CD4-positive, CD25-positive, alpha-beta regulatory T cell (primary cell): ENCODE results near the gene LMCD1. TPM values are rescaled to one million over a fixed set of nuclear protein-coding genes. Genes with fewer than 3 reads are reported as not detected.

Experiments used
- ATAC-seq, 2 donors: fragments of 150-1000 bp; cut with Tn5 transposase; one replicate each; pipeline ENCODE4 v1.10.0; 2021; ENCODE audit warnings: low read depth in 2 of 2, moderate number of reproducible peaks in 2 of 2, moderate library complexity in 1 of 2
- DNase-seq, 3 donors: peaks; one replicate each; pipeline versions ENCODE4 v3.0.0 to v3.0.0-alpha.2; 2012 to 2022; ENCODE audit warnings: mixed read lengths in 1 of 3
- H3K27ac ChIP-seq: one replicate; pipeline ENCODE4 v1.7.0; 2013; ENCODE audit warnings: mild to moderate bottlenecking, low read length; ENCODE audit not compliant: insufficient read depth, poor library complexity, severe bottlenecking
- H3K27me3 ChIP-seq: one replicate; pipeline ENCODE4 v1.7.0; 2013; ENCODE audit warnings: low read length; ENCODE audit not compliant: control insufficient read depth, insufficient read depth
- H3K36me3 ChIP-seq: one replicate; pipeline ENCODE4 v1.7.0; 2013; ENCODE audit warnings: mild to moderate bottlenecking, low read length, moderate library complexity; ENCODE audit not compliant: control insufficient read depth, insufficient read depth
- H3K4me1 ChIP-seq: 2 replicates; pipeline ENCODE4 v1.7.0; 2013; ENCODE audit warnings: mild to moderate bottlenecking, low read length; ENCODE audit not compliant: insufficient read depth, control insufficient read depth, poor library complexity, severe bottlenecking
- H3K4me3 ChIP-seq: one replicate; pipeline ENCODE4 v1.7.0; 2013; ENCODE audit warnings: low read depth, mild to moderate bottlenecking, low read length, moderate library complexity
- H3K9me3 ChIP-seq, 2 experiments: 1 replicate in 1 of 2; 2 replicates in 1 of 2; pipeline ENCODE4 v1.7.0; 2013; ENCODE audit warnings: low read length in 2 of 2, mild to moderate bottlenecking in 1 of 2, moderate library complexity in 1 of 2; ENCODE audit not compliant: control insufficient read depth in 2 of 2
- H3K27ac Mint-ChIP-seq, 3 donors: one replicate each; pipeline ENCODE4 v1.8.0; 2020 to 2022; ENCODE audit warnings: mild to moderate bottlenecking in 3 of 3, mixed read lengths in 3 of 3, moderate library complexity in 2 of 3
- H3K27me3 Mint-ChIP-seq: one replicate; pipeline ENCODE4 v1.8.0; 2022; ENCODE audit warnings: mild to moderate bottlenecking, mixed read lengths
- H3K36me3 Mint-ChIP-seq: one replicate; pipeline ENCODE4 v1.8.0; 2020; ENCODE audit warnings: mixed read lengths
- H3K4me1 Mint-ChIP-seq, 4 donors: one replicate each; pipeline ENCODE4 v1.8.0; 2020 to 2022; ENCODE audit warnings: mixed read lengths in 4 of 4, mild to moderate bottlenecking in 1 of 4
- H3K4me3 Mint-ChIP-seq, 4 donors: one replicate each; pipeline ENCODE4 v1.8.0; 2020 to 2022; ENCODE audit warnings: mild to moderate bottlenecking in 4 of 4, mixed read lengths in 4 of 4, moderate library complexity in 3 of 4
- H3K9me3 Mint-ChIP-seq, 7 donors: one replicate each; pipeline ENCODE4 v1.8.0; 2020 to 2022; ENCODE audit warnings: mixed read lengths in 7 of 7, mild to moderate bottlenecking in 3 of 7, moderate library complexity in 2 of 7
- polyA plus RNA-seq, 4 donors: library from polyadenylated mRNA; unstranded; fragments of 300-500 nt; fragmentation: Illumina TruSeq; gene quantifications; one replicate each; pipeline ENCODE4 v1.2.3, GENCODE V29; 2021
- total RNA-seq: library from RNA; stranded (reverse); gene quantifications from one replicate; pipeline ENCODE4 v1.2.3, GENCODE V29; 2022

Gene LMCD1
- total and polyA plus RNA-seq, 5 donors from 2014 or later = 5.6 to 27.7 (median 17.2) TPM

- peak overlapping the region in 1 of 3 donors; percentile 23 for H3K27ac Mint-ChIP-seq
- Histone ChIP-seq H3K36me3 (no peaks in the 10 kb centered on the region), H3K4me1 (peaks cover 9% of the 10 kb centered on the region), H3K4me3 (no peak overlapping the region), H3K9me3 (no peaks in the 10 kb centered on the region), H3K27me3 (no peaks in the 10 kb centered on the region), H3K27ac (no peak overlapping the region)
- no peak overlapping the region for H3K4me3 Mint-ChIP-seq
- peaks cover 0 to 6% (median 0%) of the 10 kb centered on the region in 7 donors for H3K9me3 Mint-ChIP-seq
- H3K36me3 Mint-ChIP-seq = peaks cover 19% of the 10 kb centered on the region
- H3K4me1 Mint-ChIP-seq = peaks cover 4 to 26% (median 8%) of the 10 kb centered on the region in 4 donors
- no peak for DNase-seq
- H3K27me3 Mint-ChIP-seq = no peaks in the 10 kb centered on the region
- ATAC-seq = no peak
Observed at GRCh38 chr3:8519774-8520448, 18.3 kb downstream of the LMCD1 start.

DNA sequence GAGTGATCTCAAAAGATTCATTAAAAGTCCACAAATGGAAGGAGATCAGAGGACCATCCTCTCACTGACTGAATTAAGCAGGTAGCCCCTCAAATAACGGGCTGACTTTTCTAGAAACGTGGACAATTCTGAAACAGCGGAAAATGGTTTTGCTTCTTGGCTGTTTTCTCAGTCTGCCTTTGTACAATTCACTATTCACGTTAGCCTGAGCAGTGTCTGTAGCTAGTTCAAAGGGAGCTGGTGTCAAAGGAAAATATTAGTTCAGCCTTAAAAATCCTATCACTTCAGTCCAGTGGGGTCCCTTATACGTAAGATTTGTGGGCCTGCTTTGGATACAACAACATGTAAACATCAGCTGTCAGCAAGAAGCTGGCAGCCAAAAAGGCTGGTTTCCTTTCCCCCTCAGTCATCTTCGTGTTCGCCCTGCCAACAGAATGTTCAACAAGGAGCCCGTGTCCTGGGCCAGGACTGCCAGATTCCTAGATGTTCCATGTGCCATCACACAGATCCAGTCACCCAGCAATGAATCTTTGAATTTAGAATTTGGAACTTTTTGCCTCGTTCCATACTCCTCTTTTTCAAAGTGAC is 19.3 kb downstream of the LMCD1 start:
- no peak for DNase-seq
- no peak overlapping the region for H3K4me3 ChIP-seq
- peaks cover 7 to 28% (median 12%) of the 10 kb centered on the region in 4 donors for H3K4me1 Mint-ChIP-seq
- no peak overlapping the region for H3K4me3 Mint-ChIP-seq
- H3K27me3 Mint-ChIP-seq = no peaks in the 10 kb centered on the region
- peaks cover 14% of the 10 kb centered on the region for H3K36me3 Mint-ChIP-seq
- H3K4me1 ChIP-seq = peaks cover 11% of the 10 kb centered on the region
- H3K36me3 ChIP-seq = no peaks in the 10 kb centered on the region
- no peaks in the 10 kb centered on the region for H3K9me3 ChIP-seq
- H3K27ac ChIP-seq = no peak overlapping the region
- H3K9me3 Mint-ChIP-seq = peaks cover 0 to 6% (median 0%) of the 10 kb centered on the region in 7 donors
- no peak overlapping the region for H3K27ac Mint-ChIP-seq
- ATAC-seq = no peak
- H3K27me3 ChIP-seq = no peaks in the 10 kb centered on the region

GRCh38 chr3:8523041-8523440 is 21.4 kb downstream of the LMCD1 start:
- Histone ChIP-seq H3K9me3 (no peaks in the 10 kb centered on the region), H3K4me1 (peaks cover 11% of the 10 kb centered on the region), H3K4me3 (no peak overlapping the region), H3K27me3 (no peaks in the 10 kb centered on the region), H3K27ac (no peak overlapping the region), H3K36me3 (no peaks in the 10 kb centered on the region)
- Mint-ChIP-seq H3K4me1 (peaks cover 7 to 33% (median 12%) of the 10 kb centered on the region in 4 donors), H3K9me3 (peaks cover 0 to 6% (median 0%) of the 10 kb centered on the region in 7 donors), H3K27me3 (no peaks in the 10 kb centered on the region), H3K27ac (peak overlapping the region in 1 of 3 donors; percentile 3), H3K36me3 (peaks cover 14% of the 10 kb centered on the region), H3K4me3 (no peak overlapping the region)
- no peak for DNase-seq
- ATAC-seq = no peak

DNA sequence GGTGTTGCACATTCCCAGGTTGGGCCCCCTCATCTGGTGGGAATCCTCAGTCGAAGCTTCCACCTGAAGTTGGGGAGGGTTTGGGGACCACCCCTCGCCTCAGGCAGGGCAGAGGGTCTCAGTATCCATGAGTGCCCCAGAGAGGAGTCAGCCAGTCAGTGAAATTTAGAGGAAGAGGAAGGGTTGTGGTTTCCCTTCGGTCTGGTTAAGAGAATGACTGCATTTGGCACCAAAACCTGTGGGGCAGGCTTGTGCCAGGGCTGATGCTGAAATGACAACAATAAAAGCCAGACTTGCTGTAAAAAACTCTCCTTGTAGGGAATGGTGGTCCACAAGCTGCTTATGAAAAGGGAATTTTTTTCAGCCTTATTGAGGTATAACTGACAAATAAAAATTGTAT is 22.6 kb downstream of the LMCD1 start:
- DNase-seq = peak in 1 of 3 donors; percentile 39
- peaks cover 11% of the 10 kb centered on the region for H3K4me1 ChIP-seq
- no peak for ATAC-seq
- no peaks in the 10 kb centered on the region for H3K9me3 ChIP-seq
- H3K4me1 Mint-ChIP-seq = peaks cover 2 to 28% (median 10%) of the 10 kb centered on the region in 4 donors
- peaks cover 6% of the 10 kb centered on the region for H3K36me3 Mint-ChIP-seq
- H3K4me3 Mint-ChIP-seq = no peak overlapping the region
- no peaks in the 10 kb centered on the region for H3K36me3 ChIP-seq
- no peak overlapping the region for H3K4me3 ChIP-seq
- no peaks in the 10 kb centered on the region for H3K27me3 Mint-ChIP-seq
- no peak overlapping the region for H3K27ac ChIP-seq
- H3K9me3 Mint-ChIP-seq = peaks cover 0 to 6% (median 0%) of the 10 kb centered on the region in 7 donors
- no peaks in the 10 kb centered on the region for H3K27me3 ChIP-seq
- peak overlapping the region in 2 of 3 donors; percentile 68 to 69 for H3K27ac Mint-ChIP-seq

GRCh38 chr3:8524656-8525399 is 23.2 kb downstream of the LMCD1 start:
- H3K36me3 ChIP-seq = no peaks in the 10 kb centered on the region
- H3K4me1 Mint-ChIP-seq = peaks cover 0 to 27% (median 10%) of the 10 kb centered on the region in 4 donors
- H3K27ac Mint-ChIP-seq = peak overlapping the region in 2 of 3 donors; percentile 38 to 68
- no peak overlapping the region for H3K4me3 ChIP-seq
- peaks cover 11% of the 10 kb centered on the region for H3K4me1 ChIP-seq
- no peaks in the 10 kb centered on the region for H3K9me3 ChIP-seq
- peak in 1 of 3 donors; percentile 23 for DNase-seq
- no peak overlapping the region for H3K27ac ChIP-seq
- peaks cover 6% of the 10 kb centered on the region for H3K36me3 Mint-ChIP-seq
- no peak for ATAC-seq
- peaks cover 0 to 6% (median 0%) of the 10 kb centered on the region in 7 donors for H3K9me3 Mint-ChIP-seq
- H3K27me3 ChIP-seq = no peaks in the 10 kb centered on the region
- no peaks in the 10 kb centered on the region for H3K27me3 Mint-ChIP-seq
- H3K4me3 Mint-ChIP-seq = no peak overlapping the region

DNA sequence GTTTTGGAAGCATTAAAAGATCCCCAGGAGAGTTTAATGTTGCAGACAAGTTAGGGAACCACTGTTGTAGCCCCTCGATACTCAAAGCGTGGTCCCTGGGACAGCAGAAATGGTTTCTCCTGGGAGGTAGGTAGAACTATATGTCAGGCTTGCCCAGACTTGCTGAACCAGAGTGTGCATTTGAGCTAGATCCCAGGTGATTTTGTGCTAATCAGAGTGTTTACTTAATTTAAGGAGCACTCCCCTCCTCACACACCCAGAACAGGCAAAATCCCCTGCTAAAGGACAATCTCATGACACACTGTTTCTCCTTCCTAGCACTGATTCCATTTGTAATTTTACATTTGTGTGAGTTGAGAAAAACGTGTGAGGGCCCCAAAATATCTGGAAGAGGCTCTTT is 24.3 kb downstream of the LMCD1 start:
- peaks cover 6% of the 10 kb centered on the region for H3K36me3 Mint-ChIP-seq
- DNase-seq (no peak), ATAC-seq (no peak)
- H3K4me3 ChIP-seq = no peak overlapping the region
- H3K36me3 ChIP-seq = no peaks in the 10 kb centered on the region
- H3K9me3 Mint-ChIP-seq = peaks cover 0 to 6% (median 0%) of the 10 kb centered on the region in 7 donors
- H3K27ac ChIP-seq = no peak overlapping the region
- H3K27me3 Mint-ChIP-seq = no peaks in the 10 kb centered on the region
- peaks cover 11% of the 10 kb centered on the region for H3K4me1 ChIP-seq
- H3K4me1 Mint-ChIP-seq = peaks cover 0 to 27% (median 10%) of the 10 kb centered on the region in 4 donors
- H3K4me3 Mint-ChIP-seq = no peak overlapping the region
- H3K27ac Mint-ChIP-seq = no peak overlapping the region
- no peaks in the 10 kb centered on the region for H3K27me3 ChIP-seq
- no peaks in the 10 kb centered on the region for H3K9me3 ChIP-seq

DNA sequence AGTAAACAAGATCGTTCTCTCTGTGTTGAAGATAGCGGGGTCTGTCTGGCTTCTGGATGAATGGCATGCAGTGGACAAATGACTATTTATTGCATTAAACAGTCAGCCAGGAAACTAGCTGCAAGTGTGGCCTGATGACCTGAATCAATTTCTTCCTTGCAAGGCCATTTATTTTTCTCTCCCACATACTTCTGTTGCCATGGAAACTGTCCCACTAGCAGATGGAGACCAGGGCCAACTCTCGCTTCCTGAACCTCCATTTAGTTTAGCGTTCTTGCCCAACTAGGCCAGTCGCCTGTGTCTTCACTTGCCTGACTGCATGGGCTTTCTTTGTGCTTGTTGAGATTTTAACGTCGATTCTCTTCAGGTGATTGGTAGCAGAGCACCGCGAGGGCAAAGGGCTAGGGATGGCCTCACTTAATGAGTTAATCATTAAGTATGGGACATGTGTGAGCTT is 27.6 kb downstream of the LMCD1 start:
- peak overlapping the region in 1 of 4 donors; percentile 4 for H3K4me3 Mint-ChIP-seq
- Histone ChIP-seq H3K27me3 (no peaks in the 10 kb centered on the region), H3K9me3 (no peaks in the 10 kb centered on the region), H3K4me3 (no peak overlapping the region), H3K27ac (no peak overlapping the region), H3K4me1 (peaks cover 8% of the 10 kb centered on the region), H3K36me3 (no peaks in the 10 kb centered on the region)
- no peaks in the 10 kb centered on the region for H3K9me3 Mint-ChIP-seq
- H3K27ac Mint-ChIP-seq = peak overlapping the region in 1 of 3 donors; percentile 19
- H3K27me3 Mint-ChIP-seq = no peaks in the 10 kb centered on the region
- peaks cover 4% of the 10 kb centered on the region for H3K36me3 Mint-ChIP-seq
- no peak for DNase-seq
- H3K4me1 Mint-ChIP-seq = peaks cover 0 to 16% (median 10%) of the 10 kb centered on the region in 4 donors
- no peak for ATAC-seq
